Neuronal stem cell (in vitro differentiated cells): Measurements from ENCODE around the gene COL6A3.
"Not testable (repeated sequence)": the region's sequence is repeated elsewhere in the genome, so short reads cannot be mapped to it uniquely, and the experiment has no call there.

Experiments used
- DNase-seq: peaks from one replicate; pipeline ENCODE4 v3.0.0-alpha.2; 2013; ENCODE audit warnings: low spot score
- H2AFZ ChIP-seq: one replicate; pipeline ENCODE4 v1.6.1; 2013; ENCODE audit warnings: mild to moderate bottlenecking, low read length, inconsistent platforms
- H2AK5ac ChIP-seq: 2 replicates; pipeline ENCODE4 v1.6.1; 2013; ENCODE audit warnings: low read depth, mild to moderate bottlenecking, inconsistent platforms, low read length, moderate library complexity, mixed read lengths
- H2BK120ac ChIP-seq: 2 replicates; pipeline ENCODE4 v1.6.1; 2013; ENCODE audit warnings: low read depth, mild to moderate bottlenecking, inconsistent platforms, low read length, moderate library complexity, mixed read lengths
- H2BK12ac ChIP-seq: one replicate; pipeline ENCODE4 v1.6.1; 2013; ENCODE audit warnings: low read length, inconsistent platforms
- H2BK15ac ChIP-seq: 2 replicates; pipeline ENCODE4 v1.6.1; 2013; ENCODE audit warnings: mild to moderate bottlenecking, low read length, inconsistent platforms, mixed read lengths
- H2BK5ac ChIP-seq: one replicate; pipeline ENCODE4 v1.6.1; 2013; ENCODE audit warnings: inconsistent platforms, mild to moderate bottlenecking, low read length, moderate library complexity
- H3K14ac ChIP-seq: one replicate; pipeline ENCODE4 v1.6.1; 2013; ENCODE audit warnings: low read length, inconsistent platforms
- H3K18ac ChIP-seq: 2 replicates; pipeline ENCODE4 v1.6.1; 2013; ENCODE audit warnings: low read length, inconsistent platforms
- H3K23ac ChIP-seq: 2 replicates; pipeline ENCODE4 v1.6.1; 2013; ENCODE audit warnings: low read depth, mild to moderate bottlenecking, mixed read lengths, low read length, inconsistent platforms; ENCODE audit not compliant: poor library complexity
- H3K27ac ChIP-seq: replicated peaks from 3 replicates; pipeline ENCODE4 v1.5.1; 2013; ENCODE audit warnings: low read length, inconsistent platforms
- H3K27me3 ChIP-seq, 3 experiments: 2 replicates each; pipeline ENCODE4 v1.6.1; 2013; ENCODE audit warnings: low read length in 3 of 3, mild to moderate bottlenecking in 2 of 3, inconsistent platforms in 1 of 3, low read depth in 1 of 3, mixed read lengths in 1 of 3, moderate library complexity in 1 of 3; ENCODE audit not compliant: control insufficient read depth in 3 of 3, insufficient read depth in 3 of 3
- H3K36me3 ChIP-seq, 2 donors: replicated peaks in 1 of 2; 2 replicates each; pipeline ENCODE4 v1.6.1; 2013; ENCODE audit warnings: low read length in 2 of 2; ENCODE audit not compliant: control insufficient read depth in 2 of 2, insufficient read depth in 2 of 2
- H3K4ac ChIP-seq: 2 replicates; pipeline ENCODE4 v1.6.1; 2013; ENCODE audit warnings: inconsistent platforms, mild to moderate bottlenecking, low read length, moderate library complexity
- H3K4me1 ChIP-seq, 2 donors: 1 replicate in 1 of 2; 2 replicates in 1 of 2; pipeline ENCODE4 v1.6.1; 2013; ENCODE audit warnings: low read length in 2 of 2, low read depth in 1 of 2; ENCODE audit not compliant: control insufficient read depth in 2 of 2, insufficient read depth in 1 of 2
- H3K4me2 ChIP-seq: one replicate; pipeline ENCODE4 v1.6.1; 2013; ENCODE audit warnings: mild to moderate bottlenecking, low read length, inconsistent platforms; ENCODE audit not compliant: insufficient read depth, poor library complexity, severe bottlenecking
- H3K4me3 ChIP-seq, 2 donors: 2 replicates each; pipeline ENCODE4 v1.5.1; 2013; ENCODE audit warnings: low read length in 2 of 2, mild to moderate bottlenecking in 2 of 2, inconsistent platforms in 1 of 2, moderate library complexity in 1 of 2
- H3K79me1 ChIP-seq: one replicate; pipeline ENCODE4 v1.6.1; 2013; ENCODE audit warnings: low read depth, mild to moderate bottlenecking, inconsistent platforms, low read length, moderate library complexity
- H3K9ac ChIP-seq: one replicate; pipeline ENCODE4 v1.6.1; 2013; ENCODE audit warnings: mild to moderate bottlenecking, low read depth, low read length, inconsistent platforms; ENCODE audit not compliant: poor library complexity
- H3K9me3 ChIP-seq, 2 donors: replicated peaks in 1 of 2; 2 replicates each; pipeline versions ENCODE3 to v1.6.1; 2013; ENCODE audit warnings: low read length in 2 of 2, mild to moderate bottlenecking in 2 of 2, inconsistent platforms in 1 of 2, low read depth in 1 of 2, mixed read lengths in 1 of 2, moderate library complexity in 1 of 2; ENCODE audit not compliant: control insufficient read depth in 2 of 2, insufficient read depth in 1 of 2
- H4K8ac ChIP-seq: one replicate; pipeline ENCODE4 v1.6.1; 2013; ENCODE audit warnings: low read depth, mild to moderate bottlenecking, inconsistent platforms, low read length, moderate library complexity
- H4K91ac ChIP-seq: one replicate; pipeline ENCODE4 v1.6.1; 2013; ENCODE audit warnings: low read length, low read depth, mild to moderate bottlenecking, inconsistent platforms; ENCODE audit not compliant: poor library complexity
- WGBS, 2 donors: extraction: QIAGEN DNeasy Blood & Tissue Kit; methylation state at CpG; one replicate each; pipeline ENCODE4 v1.1.7; 2013; ENCODE audit warnings: missing lambda C conversion rate in 2 of 2, mixed read lengths in 1 of 2; ENCODE audit not compliant: insufficient read length in 2 of 2, insufficient replicate concordance in 1 of 2; ENCODE audit errors: extremely low coverage in 2 of 2; 5-methylcytosine and 5-hydroxymethylcytosine counted together

COL6A3 gene

GRCh38 chr2:237358721-237359517 is 55.0 kb downstream of the COL6A3 start:
- no peak overlapping the region for H3K23ac ChIP-seq
- H4K8ac ChIP-seq: no peak overlapping the region
- H3K4me3 ChIP-seq: no peak overlapping the region
- no peaks in the 10 kb centered on the region for H3K79me1 ChIP-seq
- H2BK15ac ChIP-seq: no peak overlapping the region
- H3K14ac ChIP-seq: no peak overlapping the region
- H2BK12ac ChIP-seq: no peak overlapping the region
- H3K4me2 ChIP-seq: no peak overlapping the region
- no peak for DNase-seq
- H3K36me3 ChIP-seq: no peaks in the 10 kb centered on the region
- no CpG with 5 or more reads among the region's 9 CpGs for WGBS, 2 donors
- no peak overlapping the region for H3K4ac ChIP-seq
- H2AK5ac ChIP-seq: no peak overlapping the region
- no peak overlapping the region for H3K9ac ChIP-seq
- no peaks in the 10 kb centered on the region for H3K9me3 ChIP-seq
- H2AFZ ChIP-seq: no peak overlapping the region
- no peak overlapping the region for H3K27ac ChIP-seq
- peaks cover 0 to 11% of the 10 kb centered on the region in 2 donors for H3K4me1 ChIP-seq
- H2BK5ac ChIP-seq: no peak overlapping the region
- H4K91ac ChIP-seq: no peak overlapping the region
- H2BK120ac ChIP-seq: no peak overlapping the region
- no peaks in the 10 kb centered on the region for H3K27me3 ChIP-seq
- H3K18ac ChIP-seq: no peak overlapping the region

DNA sequence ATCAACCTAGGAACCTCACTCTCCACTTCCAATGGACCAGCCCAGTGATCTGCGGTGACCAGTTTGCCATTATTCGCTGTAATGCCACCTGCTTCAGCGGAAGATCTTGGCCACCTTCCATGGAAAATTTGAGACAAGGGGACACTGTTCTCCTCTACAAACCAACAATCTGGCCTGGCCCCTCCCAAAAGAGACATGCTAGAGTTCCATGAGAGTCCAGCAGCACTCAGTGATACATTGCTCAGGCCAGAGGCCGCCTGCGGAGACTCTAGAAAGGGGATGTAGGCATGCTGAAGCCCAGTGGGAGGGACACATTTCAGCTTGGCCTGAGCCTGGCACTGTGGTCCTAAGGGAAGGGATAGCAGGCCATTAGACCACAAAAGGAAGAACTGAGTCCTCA is 58.3 kb downstream of the COL6A3 start:
- Histone ChIP-seq H2BK5ac (no peak overlapping the region), H2BK120ac (no peak overlapping the region), H2AK5ac (no peak overlapping the region), H3K27me3 (peaks cover 0 to 12% (median 0%) of the 10 kb centered on the region in 3 experiments), H2BK12ac (no peak overlapping the region), H3K27ac (no peak overlapping the region), H3K4me2 (no peak overlapping the region), H3K4me1 (peaks cover 0 to 13% of the 10 kb centered on the region in 2 donors), H3K4ac (no peak overlapping the region), H3K23ac (no peak overlapping the region), H2AFZ (no peak overlapping the region), H4K91ac (no peak overlapping the region), H3K18ac (no peak overlapping the region), H3K14ac (no peak overlapping the region), H3K4me3 (no peak overlapping the region), H3K9ac (no peak overlapping the region), H3K9me3 (no peaks in the 10 kb centered on the region), H3K36me3 (no peaks in the 10 kb centered on the region), H3K79me1 (no peaks in the 10 kb centered on the region), H2BK15ac (no peak overlapping the region), H4K8ac (no peak overlapping the region)
- DNase-seq: no peak
- no CpG with 5 or more reads among the region's 5 CpGs for WGBS, 2 donors

- Histone ChIP-seq H2BK5ac (no peak overlapping the region), H2BK15ac (no peak overlapping the region), H3K9ac (no peak overlapping the region), H3K36me3 (no peaks in the 10 kb centered on the region), H3K9me3 (no peaks in the 10 kb centered on the region), H2BK120ac (no peak overlapping the region), H3K4me2 (no peak overlapping the region), H2BK12ac (no peak overlapping the region), H3K4ac (no peak overlapping the region), H3K14ac (no peak overlapping the region), H3K4me1 (peaks cover 0 to 9% of the 10 kb centered on the region in 2 donors), H2AFZ (no peak overlapping the region), H3K27ac (no peak overlapping the region), H2AK5ac (no peak overlapping the region), H3K23ac (no peak overlapping the region), H4K8ac (no peak overlapping the region), H4K91ac (no peak overlapping the region), H3K27me3 (peaks cover 0 to 17% (median 0%) of the 10 kb centered on the region in 3 experiments), H3K79me1 (no peaks in the 10 kb centered on the region), H3K4me3 (no peak overlapping the region), H3K18ac (no peak overlapping the region)
- WGBS, 2 donors: no CpG with 5 or more reads among the region's 8 CpGs
- no peak for DNase-seq
These were observed 59.1 kb downstream of the COL6A3 start for GRCh38 chr2:237354892-237355291.

DNA sequence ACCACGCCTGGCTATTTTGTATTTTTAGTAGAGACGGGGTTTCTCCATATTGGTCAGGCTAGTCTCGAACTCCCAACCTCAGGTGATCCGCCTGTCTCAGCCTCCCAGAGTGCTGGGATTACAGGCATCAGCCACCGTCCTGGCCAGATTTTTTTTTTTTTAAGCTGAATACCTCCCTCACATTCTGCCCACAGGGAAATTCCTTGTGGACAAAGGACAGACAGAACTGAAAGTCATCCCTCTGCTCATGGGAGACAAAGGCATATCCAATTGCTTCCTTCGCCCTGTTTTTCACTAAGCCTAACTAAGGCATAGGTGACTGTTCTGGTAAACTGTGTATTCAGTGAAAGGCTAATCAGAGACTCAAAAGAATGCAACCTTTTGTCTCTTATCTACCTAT is 59.8 kb downstream of the COL6A3 start:
- H3K27ac ChIP-seq, H2BK15ac ChIP-seq, H2AK5ac ChIP-seq, H3K14ac ChIP-seq, H3K23ac ChIP-seq, H3K9ac ChIP-seq, DNase-seq, H3K9me3 ChIP-seq, H2BK5ac ChIP-seq, H3K36me3 ChIP-seq, H3K4me2 ChIP-seq, H3K18ac ChIP-seq, H3K79me1 ChIP-seq, H2BK120ac ChIP-seq, H2BK12ac ChIP-seq, H3K4ac ChIP-seq, H3K4me3 ChIP-seq, H4K91ac ChIP-seq, H2AFZ ChIP-seq, H3K4me1 ChIP-seq, H4K8ac ChIP-seq: not testable (repeated sequence)
- WGBS, 2 donors: no CpG with 5 or more reads among the region's 6 CpGs
- H3K27me3 ChIP-seq: peaks cover 0 to 17% (median 0%) of the 10 kb centered on the region in 3 experiments
